Esophagus squamous epithelium (tissue), 5 donors: Measurements from ENCODE around the gene WDR18. TPM values are rescaled to one million over a fixed set of nuclear protein-coding genes. Genes with fewer than 3 reads are reported as not detected.
"Not testable (repeated sequence)": the region's sequence is repeated elsewhere in the genome, so short reads cannot be mapped to it uniquely, and the experiment has no call there.

Experiments
- DNase-seq: peaks from one replicate; lab custom pipeline; 2025; lab: John Stamatoyannopoulos, UW
- H3K27ac ChIP-seq, 4 donors: fragments of 200-600 bp; sonication (generic); one replicate each; pipeline ENCODE4 v1.5.1; 2016 to 2019; ENCODE audit warnings: mild to moderate bottlenecking in 1 of 4
- H3K27me3 ChIP-seq, 4 donors: fragments of 200-600 bp; sonication (generic); 1 replicate in 3 of 4; 2 replicates in 1 of 4; pipeline versions ENCODE4 v1.5.1 to v1.6.0; 2017 to 2021; ENCODE audit warnings: antibody characterized with exemption in 1 of 4
- H3K36me3 ChIP-seq, 3 donors: fragments of 200-600 bp; sonication (generic); one replicate each; pipeline ENCODE4 v1.5.1; 2016 to 2019
- H3K4me1 ChIP-seq, 3 donors: fragments of 200-600 bp; sonication (generic); one replicate each; pipeline ENCODE4 v1.5.1; 2017 to 2019
- H3K4me3 ChIP-seq, 4 donors: fragments of 200-600 bp; sonication (generic); 1 replicate in 3 of 4; 2 replicates in 1 of 4; pipeline ENCODE4 v1.5.1; 2016 to 2019; ENCODE audit warnings: mild to moderate bottlenecking in 2 of 4, moderate library complexity in 1 of 4
- H3K9me3 ChIP-seq, 3 donors: fragments of 200-600 bp; sonication (generic); one replicate each; pipeline ENCODE4 v1.5.1; 2016 to 2019
- CTCF ChIP-seq, 6 experiments: fragments of 450-650 bp in 4 of 6; fragments of 200-600 bp in 2 of 6; sonication (generic) in 2 of 6; IDR thresholded peaks; one replicate each; pipeline ENCODE4 v1.5.1; 2016 to 2019; ENCODE audit warnings: antibody characterized with exemption in 6 of 6, mild to moderate bottlenecking in 4 of 6, moderate library complexity in 4 of 6
- POLR2A ChIP-seq, 4 donors: fragments of 450-650 bp; IDR thresholded peaks; one replicate each; pipeline ENCODE4 v1.6.1; 2017; ENCODE audit warnings: antibody characterized with exemption in 4 of 4, mild to moderate bottlenecking in 4 of 4, moderate library complexity in 3 of 4
- WGBS, 2 donors: methylation state at CpG; one replicate each; pipeline ENCODE4 v1.1.5; 2018; 5-methylcytosine and 5-hydroxymethylcytosine counted together
- intact Hi-C: fragments of 100-400 bp; cut with DNase I; formaldehyde crosslinking; loops from one replicate; pipeline ENCODE4 v1.15.0; 2022
- total RNA-seq, 4 donors: library from RNA; depleted of rRNA; stranded (reverse); fragments of >200 nt; gene quantifications; one replicate each; pipeline ENCODE4 v1.1.0, GENCODE V29; 2016
- donor health status: DM: yes; HTN: yes; CAD: no.

Gene WDR18
- total RNA-seq, 4 donors from 2014 or later = 28.2 to 70.1 (median 53.0) TPM

- Histone ChIP-seq H3K4me3 (no peak overlapping the region), H3K4me1 (peaks cover 10 to 33% (median 11%) of the 10 kb centered on the region in 3 donors), H3K27ac (no peak overlapping the region), H3K9me3 (no peaks in the 10 kb centered on the region), H3K36me3 (no peaks in the 10 kb centered on the region), H3K27me3 (no peaks in the 10 kb centered on the region)
- 63 to 65% methylated on average over 6 to 9 of the region's 14 CpGs for WGBS, 2 donors
- intact Hi-C loops = no loop called here
- DNase-seq = no peak
- TF ChIP-seq CTCF (IDR thresholded peaks at IDR 0.05) (no peak), POLR2A (IDR thresholded peaks at IDR 0.05) (no peak)
Measured at GRCh38 chr19:954272-954671, 29.9 kb upstream of the WDR18 start.

GRCh38 chr19:954672-955494 is 29.3 kb upstream of the WDR18 start:
- 69 to 88% methylated on average over 17 to 25 of the region's 43 CpGs for WGBS, 2 donors
- no peak overlapping the region for H3K27ac ChIP-seq
- H3K36me3 ChIP-seq = no peaks in the 10 kb centered on the region
- no peaks in the 10 kb centered on the region for H3K27me3 ChIP-seq
- H3K9me3 ChIP-seq = no peaks in the 10 kb centered on the region
- no peak overlapping the region for H3K4me3 ChIP-seq
- intact Hi-C loops = no loop called here
- TF ChIP-seq CTCF (IDR thresholded peaks at IDR 0.05) (no peak), POLR2A (IDR thresholded peaks at IDR 0.05) (no peak)
- H3K4me1 ChIP-seq = peaks cover 10 to 34% (median 11%) of the 10 kb centered on the region in 3 donors
- DNase-seq = no peak

- H3K4me1 ChIP-seq = peaks cover 10 to 34% (median 11%) of the 10 kb centered on the region in 3 donors
- H3K4me3 ChIP-seq = no peak overlapping the region
- TF ChIP-seq POLR2A (IDR thresholded peaks at IDR 0.05) = no peak
- no peak for TF ChIP-seq CTCF (IDR thresholded peaks at IDR 0.05)
- H3K36me3 ChIP-seq = peaks cover 0 to 8% (median 0%) of the 10 kb centered on the region in 3 donors
- H3K27me3 ChIP-seq = no peaks in the 10 kb centered on the region
- no peak for DNase-seq
- 86 to 94% methylated on average over 31 to 43 of the region's 55 CpGs for WGBS, 2 donors
- no peak overlapping the region for H3K27ac ChIP-seq
- intact Hi-C loops = no loop called here
- H3K9me3 ChIP-seq = no peaks in the 10 kb centered on the region
Measured at GRCh38 chr19:955803-956765, 28.1 kb upstream of the WDR18 start.

- H3K4me3 ChIP-seq = no peak overlapping the region
- intact Hi-C loops = no loop called here
- peaks cover 0 to 8% (median 0%) of the 10 kb centered on the region in 3 donors for H3K36me3 ChIP-seq
- DNase-seq = no peak
- no peak for TF ChIP-seq POLR2A (IDR thresholded peaks at IDR 0.05)
- TF ChIP-seq CTCF (IDR thresholded peaks at IDR 0.05) = no peak
- WGBS, 2 donors = 31% methylated on average over 10 of the region's 27 CpGs; no CpG with 5 or more reads in 1 of the 2 donors
- H3K27ac ChIP-seq = no peak overlapping the region
- H3K27me3 ChIP-seq = no peaks in the 10 kb centered on the region
- H3K9me3 ChIP-seq = no peaks in the 10 kb centered on the region
- H3K4me1 ChIP-seq = peaks cover 10 to 34% (median 11%) of the 10 kb centered on the region in 3 donors
Measured at GRCh38 chr19:956766-957440, 27.2 kb upstream of the WDR18 start.

- peaks cover 9 to 31% (median 10%) of the 10 kb centered on the region in 3 donors for H3K4me1 ChIP-seq
- DNase-seq, H3K9me3 ChIP-seq, H3K27me3 ChIP-seq, H3K4me3 ChIP-seq, intact Hi-C loops, H3K27ac ChIP-seq, H3K36me3 ChIP-seq: not testable (repeated sequence)
- 93 to 94% methylated on average over 8 to 9 of the region's 9 CpGs for WGBS, 2 donors
Measured at GRCh38 chr19:957578-957977, 26.6 kb upstream of the WDR18 start.
